ENCODE results near the gene THUMPD2.

GRCh38 chr2:39723497-39723896 lies 55.6 kb downstream of the THUMPD2 start:
- TF ChIP-seq CTCF (IDR thresholded peaks at IDR 0.05) (no peak), POLR2A (IDR thresholded peaks at IDR 0.05) (no peak)
